Sciatic nerve (tissue), 2 donors: Measurements from ENCODE around the gene MOCS1. TPM values are rescaled to one million over a fixed set of nuclear protein-coding genes. Genes with fewer than 3 reads are reported as not detected.

Source experiments
- ATAC-seq: fragments of 200-7000 bp; cut with Tn5 transposase; one replicate; pipeline ENCODE4 v1.9.1; 2020; ENCODE audit warnings: mild to moderate bottlenecking, moderate library complexity
- DNase-seq: peaks from one replicate; pipeline ENCODE4 v3.0.0-alpha.2; 2020; ENCODE audit warnings: low spot score
- intact Hi-C: fragments of 100-400 bp; cut with DNase I; formaldehyde crosslinking; loops from one replicate; pipeline ENCODE4 v1.14.2; 2022
- total RNA-seq: library from RNA; stranded (reverse); fragmentation: NEBNext Ultra II Directional; extraction: Animal tissue kit (Norgen Biotek cat#: 25700); gene quantifications from one replicate; pipeline ENCODE4 v1.2.1, GENCODE V29; 2021
- donor health status: DM: no; HTN: no; CAD: no.
- donor health status: DM: no; HTN: no; CAD: no.

The MOCS1 gene
- total RNA-seq, 1 donor from 2014 or later, result 37.3 TPM

DNA sequence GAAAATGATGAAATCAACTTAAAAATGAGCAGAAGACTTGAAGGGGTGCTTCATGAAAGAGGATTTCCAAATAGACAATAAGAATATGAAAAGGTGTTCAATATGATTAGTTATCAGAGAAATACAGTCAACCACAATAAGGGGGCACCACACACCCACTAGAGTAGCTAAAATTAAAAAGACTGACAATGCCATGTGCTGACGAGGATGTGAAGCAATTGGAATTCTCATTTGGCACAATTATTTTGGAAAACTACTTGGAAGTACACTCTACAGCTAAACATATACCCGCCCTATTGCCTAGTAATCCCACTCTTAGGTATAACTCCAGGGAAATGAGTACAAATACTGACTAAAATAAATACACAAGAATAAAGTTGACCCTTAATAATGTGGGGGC, 45.0 kb downstream of the MOCS1 start:
- intact Hi-C loops, result no loop called here

DNA sequence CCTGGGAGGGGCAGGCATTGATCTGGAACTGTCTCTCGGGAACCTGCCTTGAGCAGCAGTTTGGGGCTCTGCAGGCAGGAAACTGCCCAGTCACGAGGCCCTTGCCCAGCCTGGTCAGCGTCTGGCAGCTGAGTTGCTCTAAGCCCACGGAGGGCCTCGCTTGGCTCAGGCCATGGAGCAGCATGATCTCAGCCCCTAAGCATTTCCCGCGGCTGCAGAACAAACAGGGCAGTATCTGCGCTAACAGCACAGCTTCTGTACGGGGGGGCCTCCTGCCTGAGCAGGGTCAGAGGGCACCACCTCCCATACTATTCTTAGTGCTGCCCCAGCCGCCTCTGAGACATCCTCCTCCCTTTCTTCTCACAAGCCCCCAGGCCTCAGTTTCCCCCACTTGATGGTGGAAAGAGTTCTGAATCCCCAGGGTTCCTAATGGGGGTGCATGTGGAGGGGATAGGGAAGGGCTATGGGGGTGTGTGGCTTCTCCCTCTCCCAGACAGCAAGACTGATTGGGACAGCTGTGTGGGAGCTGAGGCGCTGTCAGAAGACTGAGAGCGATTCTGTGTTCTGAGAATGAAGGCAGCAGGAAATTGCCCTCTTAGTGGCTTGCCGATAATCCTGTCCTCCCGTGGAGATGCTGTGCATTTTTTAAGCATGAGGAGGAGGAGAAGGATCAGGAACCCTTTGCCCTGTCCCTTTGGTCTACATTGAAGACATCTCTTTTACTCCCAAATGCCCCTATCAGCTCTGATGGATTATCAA, 46.4 kb downstream of the MOCS1 start:
- intact Hi-C loops, result no loop called here
- DNase-seq, result peak; percentile 90
- peak; percentile 93 for ATAC-seq

More for the DNA sequence above, 45.0 kb downstream of the MOCS1 start:
- DNase-seq (no peak), ATAC-seq (no peak)

DNA sequence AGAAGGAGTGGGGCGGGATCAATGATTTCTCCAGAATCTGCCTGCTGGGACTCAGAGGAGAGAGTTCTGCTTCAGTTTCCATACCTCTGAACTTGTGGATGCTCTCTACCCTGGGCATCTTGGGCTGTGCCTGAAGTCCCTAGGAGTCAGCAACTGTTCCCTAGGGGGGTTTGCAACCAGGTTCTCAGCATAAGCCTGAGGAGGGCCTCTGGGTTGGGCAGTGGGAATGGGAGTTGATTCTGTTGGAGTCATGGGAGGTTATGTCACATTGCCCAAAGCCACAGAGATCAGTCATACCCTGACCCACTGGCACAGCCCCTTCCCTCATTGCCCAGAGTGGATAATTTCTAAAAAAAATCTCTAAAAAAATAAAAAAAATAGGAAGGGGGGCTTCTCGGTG, 47.4 kb downstream of the MOCS1 start:
- no peak for DNase-seq
- intact Hi-C loops, result no loop called here
- no peak for ATAC-seq

DNA sequence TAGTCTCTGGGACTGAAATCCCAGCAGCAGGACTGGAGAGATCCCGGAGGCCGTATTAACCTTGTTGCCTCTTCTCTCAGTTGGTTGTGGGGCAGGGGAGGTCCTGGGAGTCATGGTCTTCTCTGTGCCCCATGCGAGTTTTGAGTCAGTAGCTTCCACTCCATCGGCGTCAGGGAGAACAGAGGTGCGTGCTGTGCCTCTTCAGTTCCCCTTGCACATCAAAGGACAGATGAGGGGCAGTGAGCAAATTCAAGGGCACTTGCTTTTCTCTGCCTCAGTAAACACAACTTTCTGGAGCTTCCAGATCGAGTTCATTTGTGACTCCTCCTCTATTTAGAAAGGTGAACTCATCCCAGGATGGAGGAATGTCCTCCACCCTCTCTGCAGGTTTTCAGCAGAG, 48.6 kb downstream of the MOCS1 start:
- ATAC-seq (no peak), DNase-seq (no peak)
- intact Hi-C loops, result no loop called here

DNA sequence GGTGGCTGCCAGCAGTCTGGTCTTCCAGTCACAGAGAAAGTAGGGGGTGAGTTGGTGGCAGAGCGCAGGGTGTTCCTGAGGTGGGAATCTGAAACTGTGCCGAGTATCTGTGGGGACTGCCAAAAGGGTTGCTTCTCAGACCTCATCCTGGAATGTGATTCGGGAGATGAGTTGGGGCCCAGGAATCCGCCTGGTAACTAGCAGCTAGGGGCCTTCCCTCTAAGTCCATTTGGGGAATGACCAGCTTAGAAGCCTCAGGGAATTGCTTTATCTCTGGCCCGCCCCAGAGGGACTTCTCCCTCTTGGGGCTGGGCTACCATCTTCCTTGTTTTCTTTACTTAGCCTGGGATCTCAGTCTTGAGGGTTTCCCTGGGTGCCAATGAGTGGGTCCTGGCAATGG, 49.6 kb downstream of the MOCS1 start:
- ATAC-seq, result no peak

DNA sequence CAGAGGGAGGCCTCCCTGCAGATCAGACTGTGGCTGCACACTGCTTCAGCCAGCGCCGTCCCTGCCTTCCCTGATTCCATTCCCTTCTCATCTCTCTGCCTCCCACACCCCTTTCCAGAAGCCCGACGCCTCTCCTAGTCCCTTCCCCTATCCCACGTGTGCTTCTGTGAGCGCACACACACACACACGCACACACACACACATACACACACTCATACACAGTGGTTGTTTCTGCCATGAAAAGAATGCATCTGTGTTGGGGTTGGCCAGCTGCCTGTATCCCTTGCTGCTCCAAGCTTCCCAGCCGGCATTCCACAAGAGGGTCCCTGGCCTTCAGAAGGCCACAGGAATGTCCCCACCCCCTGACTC, 51.7 kb downstream of the MOCS1 start:
- intact Hi-C loops, result no loop called here
- ATAC-seq (peak; percentile 91), DNase-seq (peak; percentile 89)

More for the DNA sequence above, 49.6 kb downstream of the MOCS1 start:
- intact Hi-C loops, result no loop called here
- no peak for DNase-seq

DNA sequence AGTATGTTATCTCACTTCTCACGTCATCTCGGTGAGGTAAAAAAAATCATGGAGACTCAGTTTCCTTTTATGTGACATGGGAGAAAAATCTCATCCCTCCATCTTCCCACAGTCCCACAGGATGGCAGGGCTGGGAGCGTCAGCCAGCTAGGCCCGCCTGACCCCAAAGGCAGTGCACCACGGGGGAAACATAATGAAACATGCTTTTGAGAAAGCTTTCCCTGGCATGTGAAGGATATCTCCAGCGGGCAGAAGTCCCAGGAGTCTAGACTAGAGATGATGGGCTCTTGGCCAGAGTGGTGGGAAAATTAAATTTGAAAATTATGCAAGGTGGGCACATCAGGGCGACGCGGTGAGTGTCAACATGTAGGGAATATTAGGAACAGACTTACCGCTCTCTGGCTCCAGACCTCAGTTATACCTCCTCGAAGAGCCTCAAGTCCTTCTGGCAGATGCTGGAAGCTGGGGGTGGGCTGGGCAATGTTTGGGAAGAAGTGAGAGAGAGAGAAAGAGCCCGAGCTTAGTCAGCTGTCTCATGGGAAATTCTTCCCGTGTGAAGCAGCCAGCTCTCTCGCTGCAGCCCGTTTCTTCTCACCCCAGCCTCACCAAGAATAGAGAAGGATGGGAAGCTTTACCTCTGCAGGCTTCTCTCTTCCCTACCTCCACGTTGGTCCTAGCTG, 52.3 kb downstream of the MOCS1 start:
- no peak for DNase-seq
- intact Hi-C loops, result no loop called here
- ATAC-seq, result peak; percentile 56

DNA sequence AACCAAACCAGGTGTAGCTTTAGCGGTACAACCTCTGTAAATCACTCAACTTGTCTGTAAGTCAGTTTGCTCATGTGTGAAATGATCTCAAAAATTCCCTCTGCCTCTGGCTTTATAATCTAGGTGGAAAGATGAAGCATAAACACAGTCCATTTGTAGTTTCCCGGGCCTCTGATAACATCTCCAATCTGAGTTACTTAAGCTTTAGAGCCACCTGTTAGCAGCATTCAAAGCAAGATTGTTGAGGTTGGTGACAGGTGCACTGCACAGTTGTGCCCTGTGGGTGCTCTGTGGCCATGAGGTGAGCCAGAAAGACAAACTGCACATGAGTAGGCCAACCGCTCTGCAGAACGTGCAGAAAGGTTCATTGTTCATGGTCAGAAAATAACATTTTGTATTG, 53.7 kb downstream of the MOCS1 start:
- ATAC-seq (no peak), DNase-seq (no peak)
- intact Hi-C loops, result no loop called here

DNA sequence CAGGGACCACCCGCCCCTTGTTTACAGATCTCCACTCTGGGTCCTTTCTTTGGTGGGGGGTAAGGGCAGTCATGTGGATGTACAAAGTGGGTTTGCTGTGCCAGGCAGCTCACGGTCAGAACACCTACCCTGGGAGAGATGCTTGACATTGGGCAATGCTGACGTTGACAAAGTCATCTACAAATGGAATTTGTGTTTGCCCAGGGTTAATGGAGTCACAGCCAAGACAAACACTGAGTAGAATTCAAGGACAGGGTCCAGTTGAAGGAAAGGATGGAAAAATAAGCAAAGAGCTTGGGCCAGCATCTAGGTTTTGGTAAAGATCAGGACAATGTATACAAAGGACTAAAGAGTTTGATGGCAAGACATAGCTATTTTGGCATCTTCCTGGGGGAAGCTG, 54.7 kb downstream of the MOCS1 start:
- intact Hi-C loops, result loop anchor here (10.0 kb wide), 1 partner anchor 505 kb away; no protein-coding TSS in a partner anchor
- DNase-seq, result no peak

DNA sequence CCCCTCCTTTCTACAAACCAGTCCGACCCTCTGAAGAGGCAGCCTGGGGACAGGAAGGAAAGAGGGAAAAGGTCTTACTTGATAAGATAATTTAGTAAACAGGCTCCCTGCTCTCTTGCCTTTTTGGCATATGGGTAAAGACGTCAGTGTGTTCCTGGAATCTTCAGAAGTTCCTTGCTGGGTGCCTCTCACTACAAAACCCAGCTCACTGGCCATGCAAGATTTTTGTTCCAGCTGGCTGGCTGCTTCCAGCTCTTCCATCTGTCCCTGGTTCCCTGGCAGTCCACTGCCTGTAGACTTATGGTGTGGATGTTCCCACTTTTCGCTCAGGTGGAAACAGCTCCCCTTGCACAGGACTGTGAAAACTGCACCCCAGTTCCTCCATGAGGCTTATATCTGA, 57.4 kb downstream of the MOCS1 start:
- DNase-seq, result no peak

More for the DNA sequence above, 54.7 kb downstream of the MOCS1 start:
- ATAC-seq, result no peak

DNA sequence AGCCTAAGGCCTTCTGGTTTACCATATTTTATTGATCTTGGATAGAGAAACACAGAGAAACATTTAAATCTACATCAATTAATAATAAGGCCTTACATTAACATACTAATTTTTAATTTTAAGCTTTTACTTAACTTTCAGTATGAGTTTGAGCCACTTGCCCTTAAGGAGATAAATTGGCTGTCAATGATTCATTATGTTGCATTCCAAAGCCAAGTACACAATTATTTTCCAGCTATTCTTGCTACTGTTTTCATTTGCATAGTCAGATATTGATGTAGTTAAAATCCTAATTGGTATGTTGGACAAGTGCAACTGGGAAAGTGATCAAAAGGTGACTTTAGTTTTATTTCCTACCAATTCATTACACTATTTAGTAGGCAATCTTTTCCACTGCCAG, 58.2 kb downstream of the MOCS1 start:
- ATAC-seq, result no peak

More for the DNA sequence above, 57.4 kb downstream of the MOCS1 start:
- no peak for ATAC-seq
- intact Hi-C loops, result loop anchor here (10.0 kb wide), 1 partner anchor 502 kb away; no protein-coding TSS in a partner anchor

DNA sequence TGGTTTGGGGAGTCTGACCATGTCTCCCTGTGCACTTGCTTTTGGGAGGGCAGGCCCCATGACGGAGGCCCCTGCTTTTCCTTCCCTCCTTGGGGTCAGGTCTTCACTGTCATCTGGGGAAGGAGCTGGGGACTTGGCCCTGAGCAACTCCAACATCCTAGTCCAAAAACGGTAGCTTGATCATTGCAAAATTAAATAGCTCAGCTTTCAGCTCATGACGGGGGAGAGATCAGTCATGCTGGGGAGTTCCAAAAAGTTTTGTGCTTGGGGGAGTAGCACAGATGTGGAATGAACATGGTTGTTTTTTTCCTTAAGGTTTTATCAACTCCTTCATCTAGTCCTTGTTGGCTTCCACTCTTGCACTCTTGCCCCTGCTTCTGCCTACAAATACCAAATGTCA, 60.8 kb downstream of the MOCS1 start:
- ATAC-seq, result no peak
- intact Hi-C loops, result loop anchor here (10.0 kb wide), 1 partner anchor 499 kb away; no protein-coding TSS in a partner anchor
- DNase-seq, result no peak

More for the DNA sequence above, 58.2 kb downstream of the MOCS1 start:
- DNase-seq, result no peak
- intact Hi-C loops, result loop anchor here (10.0 kb wide), 1 partner anchor 501 kb away; no protein-coding TSS in a partner anchor

DNA sequence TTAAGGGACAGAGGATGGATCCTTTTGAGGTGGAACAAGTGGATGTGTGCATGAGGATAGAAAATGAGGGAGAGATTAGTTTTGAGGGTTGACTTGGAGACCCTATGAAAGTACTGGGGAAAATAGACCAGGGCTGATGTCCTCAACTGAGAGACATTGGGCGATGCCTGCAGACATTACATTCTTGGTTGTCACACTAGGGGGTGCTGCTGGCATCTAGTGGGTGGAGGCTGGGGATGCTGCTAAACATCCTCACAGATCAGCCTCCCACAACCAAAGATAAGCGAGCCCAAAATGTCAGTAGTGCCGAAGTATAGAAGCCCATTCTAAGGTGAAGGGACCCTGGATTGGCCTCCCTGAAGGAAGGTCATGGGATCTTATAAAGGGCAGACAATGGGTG, 63.3 kb downstream of the MOCS1 start:
- DNase-seq, result no peak
- intact Hi-C loops, result loop anchor here (10.0 kb wide), 1 partner anchor 496 kb away; no protein-coding TSS in a partner anchor
- no peak for ATAC-seq

DNA sequence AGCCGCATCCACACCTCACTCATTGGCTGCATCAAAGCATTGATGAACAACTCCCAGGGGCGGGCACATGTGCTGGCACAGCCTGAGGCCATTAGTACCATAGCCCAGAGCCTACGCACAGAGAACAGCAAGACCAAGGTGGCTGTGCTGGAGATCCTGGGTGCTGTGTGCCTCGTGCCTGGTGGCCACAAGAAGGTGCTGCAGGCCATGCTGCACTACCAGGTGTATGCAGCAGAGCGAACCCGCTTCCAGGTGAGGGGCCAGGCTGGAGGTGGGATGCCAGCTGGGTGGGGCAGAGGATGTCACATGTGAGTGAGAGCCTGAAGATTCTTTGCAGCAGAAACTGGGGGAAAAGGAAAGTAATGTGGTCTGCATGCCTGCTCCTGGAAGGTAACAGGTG, 66.7 kb downstream of the MOCS1 start:
- no peak for DNase-seq
- intact Hi-C loops, result no loop called here
- no peak for ATAC-seq

DNA sequence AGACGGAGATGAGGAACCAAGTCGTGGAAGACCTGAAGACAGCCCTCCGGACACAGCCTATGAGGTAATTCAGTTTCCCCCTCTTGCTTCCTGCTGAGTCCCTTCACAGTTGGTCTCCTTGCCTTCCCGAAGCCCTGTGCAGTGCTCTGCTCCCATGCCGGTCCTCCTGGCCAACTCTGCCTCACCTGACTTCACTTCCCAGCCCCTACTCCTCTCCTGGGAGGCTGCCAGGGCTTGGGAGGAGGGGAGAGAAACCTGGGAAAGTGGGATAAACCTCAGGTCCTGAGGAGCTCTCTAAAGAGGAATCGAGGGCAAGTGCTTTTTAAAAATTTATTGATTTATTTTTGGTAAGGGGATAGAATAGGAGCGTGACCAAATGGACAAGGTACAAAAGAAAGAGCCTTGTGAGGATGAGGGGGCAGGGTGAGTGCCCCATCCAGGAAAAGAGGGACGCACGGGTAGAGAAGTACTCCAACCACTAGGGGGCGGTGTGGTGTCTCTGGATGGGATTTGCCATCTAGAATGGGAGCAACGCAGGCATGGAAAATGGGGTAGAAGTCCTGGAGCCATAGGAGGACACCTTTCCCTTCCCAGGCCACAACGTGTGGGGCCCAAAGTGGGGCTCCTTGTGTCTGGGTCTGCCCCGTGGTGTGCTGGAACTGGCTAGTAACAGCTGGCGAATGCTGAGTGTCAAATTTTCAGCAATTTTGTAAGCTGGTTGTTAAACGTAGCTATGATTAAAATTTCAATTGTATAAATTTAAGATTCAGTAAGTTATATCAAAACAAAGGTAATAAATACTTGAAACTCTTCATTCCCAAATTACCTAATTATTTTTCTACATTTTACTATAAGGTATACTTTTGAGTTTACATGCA, 69.0 kb downstream of the MOCS1 start:
- intact Hi-C loops, result no loop called here
- peak; percentile 92 for DNase-seq
- ATAC-seq, result peak; percentile 75

DNA sequence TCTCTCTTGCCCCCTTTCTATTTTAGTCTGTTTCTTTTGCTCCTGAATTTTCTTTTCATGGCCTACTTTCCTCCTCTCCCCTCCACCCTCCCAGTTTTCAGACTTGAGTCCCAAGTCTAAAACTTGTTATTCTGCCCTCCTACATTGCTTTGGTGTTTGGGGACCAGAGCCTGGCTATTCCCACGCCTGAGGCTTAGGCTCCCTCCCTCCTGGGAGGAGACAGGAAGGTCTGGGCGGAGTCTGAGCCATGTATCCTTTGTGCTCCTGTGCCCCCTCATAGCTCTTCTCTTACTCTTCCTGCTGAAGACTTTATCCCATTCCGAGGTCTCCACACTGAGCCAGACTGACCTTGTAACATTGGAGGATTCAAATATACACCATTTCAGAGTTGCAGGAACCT, 72.6 kb downstream of the MOCS1 start:
- ATAC-seq, result peak; percentile 27
- no peak for DNase-seq
- intact Hi-C loops, result loop anchor here (1.0 kb wide), 1 partner anchor 46 kb away; no protein-coding TSS in a partner anchor

DNA sequence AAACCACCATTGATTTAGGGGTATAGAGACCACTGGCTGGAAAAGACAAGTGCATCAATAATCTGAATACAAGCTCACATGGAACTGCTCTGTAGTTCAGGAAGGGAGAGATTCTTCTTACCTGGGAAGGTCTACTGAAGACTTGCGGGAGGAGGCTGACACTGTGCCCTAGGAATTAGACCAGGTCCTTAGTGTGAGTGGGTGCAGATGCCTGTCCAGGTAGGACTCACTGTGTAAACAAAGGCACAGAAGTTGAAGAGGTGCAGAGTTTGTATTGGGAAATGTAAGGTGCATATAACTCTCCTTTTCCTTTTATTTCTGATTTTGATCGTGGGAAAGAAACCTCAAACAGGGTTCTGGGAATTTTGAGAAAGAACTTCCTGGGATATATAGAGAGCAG, 75.2 kb downstream of the MOCS1 start:
- DNase-seq, result no peak
- ATAC-seq, result no peak
- intact Hi-C loops, result no loop called here

DNA sequence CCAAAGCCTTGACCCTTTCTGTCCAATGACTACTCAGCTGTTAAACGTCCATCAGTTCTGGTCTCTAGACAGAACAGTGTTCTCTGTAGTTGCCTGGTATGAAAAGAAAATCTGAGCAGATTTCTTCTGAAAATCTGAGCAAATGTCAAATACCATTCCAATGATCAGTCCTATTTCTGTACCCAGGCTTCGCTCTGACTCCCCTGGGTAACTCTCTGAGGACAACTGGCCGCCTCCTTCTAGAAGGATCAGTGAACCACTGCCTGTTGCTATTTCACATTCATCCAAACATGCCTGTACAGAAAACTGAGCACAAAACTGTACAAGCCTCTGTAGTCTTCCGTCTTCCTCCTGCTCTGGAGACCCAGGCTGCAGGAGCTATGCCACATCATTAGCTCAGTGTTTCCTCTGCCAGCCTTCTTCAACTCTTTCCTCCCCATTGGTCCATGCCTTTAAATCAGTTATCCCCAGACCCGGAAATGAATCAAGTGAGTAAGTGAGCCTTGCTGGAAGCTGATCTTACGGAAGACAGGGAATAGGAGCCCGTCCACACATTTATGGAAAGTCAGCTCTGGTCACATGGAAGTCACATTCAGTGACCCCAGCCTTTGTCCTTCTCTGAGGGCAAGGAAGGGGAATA, 78.8 kb downstream of the MOCS1 start:
- intact Hi-C loops, result no loop called here
- peak; percentile 53 for ATAC-seq

More for the DNA sequence above, 78.8 kb downstream of the MOCS1 start:
- no peak for DNase-seq
